OCI-LY1 (cell line): ENCODE results near the gene GNG7.
"Not testable (repeated sequence)": the region's sequence is repeated elsewhere in the genome, so short reads cannot be mapped to it uniquely, and the experiment has no call there.

Experiments used
- H2AFZ ChIP-seq: fragments of 200-600 bp; sonication (generic), shearing (Covaris generic); 2 replicates; pipeline ENCODE4 v1.6.0; 2014; ENCODE audit warnings: antibody characterized with exemption, mild to moderate bottlenecking, low read length
- H3F3A ChIP-seq: fragments of 200-600 bp; sonication (generic), shearing (Covaris generic); 2 replicates; pipeline ENCODE4 v1.6.0; 2014; ENCODE audit warnings: mild to moderate bottlenecking, antibody characterized with exemption, low read length, moderate library complexity; ENCODE audit not compliant: insufficient read depth
- H3K27ac ChIP-seq: fragments of 200-600 bp; sonication (generic); 2 replicates; pipeline ENCODE4 v1.5.1; 2014; ENCODE audit warnings: low read length, mixed run types, mild to moderate bottlenecking, low read depth; ENCODE audit not compliant: poor library complexity, severe bottlenecking
- H3K27me3 ChIP-seq: fragments of 200-600 bp; sonication (generic); 2 replicates; pipeline ENCODE4 v1.6.0; 2014; ENCODE audit warnings: antibody characterized with exemption, mild to moderate bottlenecking, low read length, moderate library complexity; ENCODE audit not compliant: insufficient read depth
- H3K36me3 ChIP-seq: fragments of 200-600 bp; sonication (generic); 2 replicates; pipeline ENCODE4 v1.6.1; 2014; ENCODE audit warnings: mild to moderate bottlenecking, antibody characterized with exemption, low read length, moderate library complexity, mixed read lengths; ENCODE audit not compliant: insufficient read depth
- H3K4me1 ChIP-seq: fragments of 200-600 bp; sonication (generic); 2 replicates; pipeline ENCODE4 v1.5.1; 2014; ENCODE audit warnings: mild to moderate bottlenecking, low read length, moderate library complexity; ENCODE audit not compliant: insufficient read depth, severe bottlenecking
- H3K4me2 ChIP-seq: fragments of 200-600 bp; sonication (generic), shearing (Covaris generic); 2 replicates; pipeline ENCODE4 v1.6.1; 2014; ENCODE audit warnings: low read length
- H3K4me3 ChIP-seq: fragments of 200-600 bp; sonication (generic); 2 replicates; pipeline ENCODE4 v1.5.1; 2014; ENCODE audit warnings: low read length, low read depth, mild to moderate bottlenecking, mixed read lengths; ENCODE audit not compliant: poor library complexity, severe bottlenecking
- H3K79me2 ChIP-seq: fragments of 200-600 bp; shearing (Covaris generic); 2 replicates; pipeline ENCODE4 v1.6.1; 2016; ENCODE audit warnings: mixed run types, low read length, mixed read lengths; ENCODE audit not compliant: insufficient read depth
- H3K9ac ChIP-seq: fragments of 200-600 bp; sonication (generic), shearing (Covaris generic); 2 replicates; pipeline ENCODE4 v1.6.1; 2014; ENCODE audit warnings: mild to moderate bottlenecking, low read length, mixed read lengths
- H3K9me2 ChIP-seq: fragments of 200-600 bp; sonication (generic), shearing (Covaris generic); 2 replicates; pipeline ENCODE4 v1.6.1; 2014; ENCODE audit warnings: low read depth, mild to moderate bottlenecking, low read length, mixed read lengths
- H3K9me3 ChIP-seq: fragments of 200-600 bp; shearing (Covaris generic); 2 replicates; pipeline ENCODE4 v1.6.1; 2014; ENCODE audit warnings: low read length, mixed read lengths
- H4K20me1 ChIP-seq: fragments of 200-600 bp; sonication (generic), shearing (Covaris generic); 2 replicates; pipeline ENCODE4 v1.6.0; 2016; ENCODE audit warnings: mild to moderate bottlenecking, low read length; ENCODE audit not compliant: insufficient read depth
- CTCF ChIP-seq: fragments of 200-600 bp; sonication (generic), shearing (Covaris generic); IDR thresholded peaks from 2 replicates; pipeline ENCODE4 v1.5.1; 2017; ENCODE audit warnings: mild to moderate bottlenecking, antibody characterized with exemption, low read length, moderate library complexity, mixed read lengths
- EZH2 ChIP-seq: fragments of 200-600 bp; sonication (generic), shearing (Covaris generic); IDR thresholded peaks from 2 replicates; pipeline ENCODE4 v1.8.0; 2017; ENCODE audit warnings: borderline replicate concordance, mixed run types, mild to moderate bottlenecking, antibody characterized with exemption, low read length, moderate library complexity, mixed read lengths

GNG7 gene

GRCh38 chr19:2680808-2681207 is 21.7 kb downstream of the GNG7 start:
- no peak overlapping the region for H3K4me3 ChIP-seq
- no peak overlapping the region for H3K4me2 ChIP-seq
- H3K79me2 ChIP-seq = no peaks in the 10 kb centered on the region
- H3K36me3 ChIP-seq = no peaks in the 10 kb centered on the region; the same call in 1 of the 2 replicates
- H3K4me1 ChIP-seq = peaks cover 13% of the 10 kb centered on the region
- no peaks in the 10 kb centered on the region for H4K20me1 ChIP-seq
- H3K27ac ChIP-seq = peak overlapping the region; percentile 34
- H3K9me2 ChIP-seq = no peaks in the 10 kb centered on the region
- H3K9ac ChIP-seq = no peak overlapping the region
- no peak for TF ChIP-seq CTCF
- TF ChIP-seq EZH2 = no peak
- peaks cover 4% of the 10 kb centered on the region; the same call in 1 of the 2 replicates for H3K9me3 ChIP-seq
- H3F3A ChIP-seq = no peaks in the 10 kb centered on the region
- H2AFZ ChIP-seq = no peak overlapping the region
- H3K27me3 ChIP-seq = peaks cover 12% of the 10 kb centered on the region; the same call in 1 of the 2 replicates

- no peaks in the 10 kb centered on the region; the same call in 1 of the 2 replicates for H3K36me3 ChIP-seq
- H3F3A ChIP-seq = no peaks in the 10 kb centered on the region
- no peaks in the 10 kb centered on the region for H3K79me2 ChIP-seq
- H3K4me2 ChIP-seq = no peak overlapping the region
- peaks cover 13% of the 10 kb centered on the region for H3K4me1 ChIP-seq
- no peak overlapping the region for H2AFZ ChIP-seq
- peaks cover 4% of the 10 kb centered on the region; the same call in 1 of the 2 replicates for H3K9me3 ChIP-seq
- no peak overlapping the region for H3K9ac ChIP-seq
- H3K27me3 ChIP-seq = peaks cover 19% of the 10 kb centered on the region; the same call in 1 of the 2 replicates
- no peak overlapping the region for H3K27ac ChIP-seq
- no peak for TF ChIP-seq CTCF
- no peak for TF ChIP-seq EZH2
- H3K9me2 ChIP-seq = no peaks in the 10 kb centered on the region
- no peaks in the 10 kb centered on the region for H4K20me1 ChIP-seq
- H3K4me3 ChIP-seq = no peak overlapping the region
Measured at GRCh38 chr19:2679439-2679838, 23.1 kb downstream of the GNG7 start.

- not testable (repeated sequence) for H3K36me3 ChIP-seq, H3K4me2 ChIP-seq, H3K4me3 ChIP-seq, H3F3A ChIP-seq, H2AFZ ChIP-seq, H3K9me2 ChIP-seq, H4K20me1 ChIP-seq, H3K9me3 ChIP-seq, H3K27ac ChIP-seq, H3K79me2 ChIP-seq, H3K9ac ChIP-seq
- H3K4me1 ChIP-seq = peaks cover 13% of the 10 kb centered on the region
- peaks cover 19% of the 10 kb centered on the region; the same call in 1 of the 2 replicates for H3K27me3 ChIP-seq
Measured at GRCh38 chr19:2678948-2679347, 23.5 kb downstream of the GNG7 start.

- peaks cover 4% of the 10 kb centered on the region; the same call in 1 of the 2 replicates for H3K9me3 ChIP-seq
- H3K4me2 ChIP-seq = no peak overlapping the region
- TF ChIP-seq EZH2 (no peak), CTCF (no peak)
- no peak overlapping the region for H2AFZ ChIP-seq
- H3K9me2 ChIP-seq = no peaks in the 10 kb centered on the region
- no peaks in the 10 kb centered on the region for H4K20me1 ChIP-seq
- no peaks in the 10 kb centered on the region for H3F3A ChIP-seq
- H3K27ac ChIP-seq = no peak overlapping the region
- no peak overlapping the region for H3K9ac ChIP-seq
- no peak overlapping the region for H3K4me3 ChIP-seq
- H3K4me1 ChIP-seq = peaks cover 13% of the 10 kb centered on the region
- H3K79me2 ChIP-seq = no peaks in the 10 kb centered on the region
- H3K27me3 ChIP-seq = peaks cover 19% of the 10 kb centered on the region; the same call in 1 of the 2 replicates
- no peaks in the 10 kb centered on the region; the same call in 1 of the 2 replicates for H3K36me3 ChIP-seq
Measured at GRCh38 chr19:2678044-2678671, 24.3 kb downstream of the GNG7 start.
